Stimulated activated CD8-positive, alpha-beta memory T cell treated with anti-CD3 and anti-CD28 coated beads, Interleukin-2, amount 100 ng/mL, for 1 hour (primary cell): ENCODE data around the gene ELAC2.
"Not testable (repeated sequence)": the region's sequence is repeated elsewhere in the genome, so short reads cannot be mapped to it uniquely, and the experiment has no call there.

Experiments
- DNase-seq, 2 donors: peaks; one replicate each; pipeline ENCODE4 v3.0.0-alpha.2; 2020; ENCODE audit warnings: low read depth in 2 of 2

ELAC2 gene

DNA sequence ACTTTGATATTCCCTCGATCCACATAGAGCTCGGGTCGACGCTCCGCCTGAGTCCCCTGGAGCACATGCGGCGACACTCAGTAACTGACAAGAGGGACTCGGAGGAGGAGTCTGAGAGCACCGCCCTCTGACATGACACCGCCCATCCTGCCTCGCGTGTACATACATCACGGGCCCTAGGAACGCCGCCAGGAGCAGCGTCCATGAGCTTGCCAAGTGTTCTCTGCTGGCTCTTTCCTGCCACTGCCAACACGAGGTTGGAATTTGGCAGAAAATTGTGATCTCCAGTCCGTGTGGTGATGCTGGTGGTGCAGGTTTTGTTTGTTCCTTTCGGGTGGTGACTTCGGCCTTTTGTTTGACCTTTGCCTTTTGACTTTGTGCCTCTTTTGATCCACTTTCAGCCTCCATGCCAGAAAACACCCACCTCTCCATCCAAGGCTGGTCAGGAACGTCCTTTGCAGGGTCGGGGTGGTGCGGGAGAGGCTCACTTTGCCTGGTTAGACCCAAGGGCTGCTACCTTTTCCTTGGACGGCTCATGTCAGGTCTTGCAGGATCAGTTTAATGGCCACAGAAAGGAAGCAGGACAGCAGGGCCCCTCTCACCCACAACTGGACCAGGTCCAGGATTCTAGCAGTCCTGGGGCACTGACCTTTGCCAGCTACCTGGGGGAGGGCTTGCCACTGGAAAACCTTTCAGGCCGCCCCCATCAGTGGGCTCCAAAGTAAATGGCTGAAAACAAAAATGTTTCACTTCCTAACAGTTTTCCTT lies 27.6 kb downstream of the ELAC2 start:
- no peak for DNase-seq

DNA sequence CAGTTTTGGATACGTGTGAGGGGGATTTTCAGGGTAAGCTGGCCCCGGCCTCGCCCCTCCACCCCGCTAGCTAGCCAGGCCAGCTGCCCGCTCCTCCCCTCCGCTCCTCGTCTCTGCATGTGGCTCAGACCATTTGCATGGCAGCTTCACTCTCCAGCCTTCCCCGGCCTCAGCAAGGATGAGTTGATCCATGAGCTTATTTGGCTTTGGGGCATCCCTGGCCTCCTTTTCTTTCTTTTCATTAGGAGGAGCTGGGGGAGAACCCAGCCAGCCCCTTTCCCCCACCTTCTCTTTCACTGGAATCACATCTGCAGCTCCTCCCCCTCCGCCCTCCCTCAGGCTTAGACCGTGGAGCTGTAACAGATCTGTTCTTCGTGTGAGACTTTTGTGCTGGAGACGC lies 30.7 kb downstream of the ELAC2 start:
- DNase-seq: no peak

DNA sequence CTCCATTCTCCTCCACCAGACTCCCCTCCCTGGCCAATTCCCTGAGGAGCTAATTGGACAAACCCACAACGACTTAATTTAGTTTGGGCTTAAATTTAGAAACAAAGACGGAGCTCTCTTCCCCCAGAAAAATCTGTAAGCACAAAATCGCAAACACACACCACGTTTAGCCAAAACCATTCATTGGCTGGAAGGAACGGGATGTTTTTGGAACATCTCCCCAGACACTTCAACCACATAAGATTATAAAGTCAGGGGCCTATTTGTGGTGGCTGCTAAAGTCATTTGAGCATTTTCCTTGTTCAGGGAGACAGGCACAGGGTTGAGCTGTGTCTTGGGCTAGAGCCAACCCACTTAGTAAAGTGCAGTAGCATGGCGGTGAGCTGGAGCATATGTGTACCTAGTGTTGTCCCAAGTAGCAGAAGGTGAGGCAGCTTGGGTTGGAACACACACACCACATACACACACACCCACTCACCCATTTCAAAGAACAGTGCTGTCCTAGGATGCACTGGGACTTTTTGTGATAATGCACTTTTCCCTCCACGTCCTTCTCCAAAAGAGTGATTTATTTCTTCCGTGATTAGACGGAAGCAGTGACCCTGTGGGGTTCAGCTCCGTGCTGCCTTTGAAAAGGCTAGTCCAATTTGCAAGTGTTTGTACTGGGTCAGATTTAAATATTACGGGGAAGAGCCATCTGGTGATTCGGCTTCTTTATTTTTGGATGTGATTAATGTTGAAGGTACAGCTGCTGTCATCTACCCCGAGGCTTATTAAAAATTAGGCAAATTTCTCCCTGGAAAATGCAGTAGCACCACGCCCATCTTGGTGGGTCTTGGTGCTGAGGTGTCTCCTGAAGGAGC lies 32.2 kb downstream of the ELAC2 start:
- DNase-seq: no peak

DNA sequence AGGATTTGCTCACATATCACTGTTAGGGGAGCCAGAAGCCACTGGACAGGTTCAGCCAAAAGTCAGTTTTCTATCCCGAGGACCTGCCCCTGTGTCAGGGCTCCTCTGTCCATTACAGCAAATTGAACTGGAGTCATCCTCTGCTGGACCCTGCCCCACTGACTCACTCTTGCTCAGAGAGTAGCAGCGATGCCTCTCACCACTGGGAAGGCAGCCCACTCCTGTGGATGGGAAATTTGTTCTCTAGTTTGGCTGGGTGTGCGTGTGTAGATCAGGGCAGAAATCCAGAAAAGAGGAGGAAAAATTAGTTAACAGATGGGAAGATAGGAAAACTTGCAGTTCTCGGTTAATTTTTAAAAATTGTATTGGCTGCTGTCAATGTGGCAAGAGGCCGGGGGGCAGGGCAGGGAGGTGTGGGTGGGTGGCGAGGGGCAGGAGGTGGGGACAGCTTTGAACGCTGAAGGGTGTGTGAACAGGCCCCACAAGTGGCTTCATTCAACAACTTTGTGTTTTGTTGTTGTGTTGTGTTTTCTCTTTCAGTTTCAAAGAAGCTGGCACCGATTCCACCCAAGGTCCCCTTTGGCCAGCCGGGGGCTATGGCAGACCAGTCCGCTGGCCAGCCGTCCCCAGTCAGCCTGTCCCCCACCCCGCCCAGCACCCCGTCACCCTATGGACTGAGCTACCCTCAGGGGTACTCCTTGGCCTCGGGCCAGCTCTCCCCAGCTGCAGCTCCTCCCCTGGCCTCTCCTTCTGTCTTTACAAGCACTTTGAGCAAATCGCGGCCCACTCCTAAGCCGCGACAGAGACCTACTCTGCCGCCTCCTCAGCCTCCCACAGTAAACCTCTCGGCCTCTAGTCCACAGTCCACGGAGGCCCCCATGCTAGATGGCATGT lies 33.6 kb downstream of the ELAC2 start:
- DNase-seq: no peak

DNA sequence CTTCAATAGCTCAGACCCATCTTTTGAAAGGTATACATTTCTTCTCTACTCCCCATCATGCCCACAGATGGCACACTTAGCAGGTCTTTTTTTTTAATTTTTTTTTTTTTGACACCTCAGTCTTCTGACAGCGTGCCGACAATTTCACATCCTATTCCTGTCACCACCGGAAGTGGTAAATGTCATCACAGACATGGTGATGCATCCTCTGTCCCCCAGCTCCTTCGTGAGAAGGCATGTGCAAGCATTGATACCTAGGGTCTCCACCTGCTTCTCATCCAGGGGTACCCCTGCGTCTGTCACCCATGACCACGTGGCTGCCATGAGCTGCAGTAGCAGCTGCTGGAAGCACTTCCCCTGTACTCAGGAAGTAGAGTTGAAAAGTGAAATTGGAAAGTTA lies 35.6 kb downstream of the ELAC2 start:
- DNase-seq: no peak

DNA sequence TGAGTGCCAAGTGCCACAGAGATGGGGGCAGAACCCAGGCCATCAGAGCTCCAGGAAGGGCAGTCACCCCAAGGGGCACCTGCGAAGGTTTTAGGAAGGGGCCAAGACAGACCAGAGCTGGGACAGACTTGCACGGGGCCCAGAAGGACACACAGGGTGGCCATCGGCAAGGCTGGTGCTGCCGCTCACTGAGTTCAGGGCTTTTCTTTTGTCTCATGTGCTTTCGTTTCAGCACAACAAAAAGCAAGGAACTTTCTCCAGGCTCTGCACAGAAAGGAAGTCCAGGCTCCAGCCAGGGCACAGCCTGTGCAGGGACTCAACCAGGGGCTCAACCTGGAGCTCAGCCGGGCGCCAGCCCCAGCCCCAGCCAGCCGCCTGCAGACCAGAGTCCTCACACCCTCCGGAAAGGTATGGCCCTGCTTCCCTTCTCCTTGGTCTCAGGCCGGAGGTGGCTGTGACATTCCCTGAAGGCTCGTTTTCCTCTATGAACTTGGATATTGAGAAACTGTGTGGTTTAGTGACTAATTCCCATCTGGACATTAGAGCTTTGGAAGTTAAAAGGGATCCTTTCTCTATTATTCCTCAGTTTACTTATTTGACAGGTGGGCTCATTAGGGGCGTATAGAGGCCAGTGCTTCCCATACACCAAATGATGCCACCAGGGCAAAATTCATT lies 37.9 kb downstream of the ELAC2 start:
- DNase-seq: no peak

DNA sequence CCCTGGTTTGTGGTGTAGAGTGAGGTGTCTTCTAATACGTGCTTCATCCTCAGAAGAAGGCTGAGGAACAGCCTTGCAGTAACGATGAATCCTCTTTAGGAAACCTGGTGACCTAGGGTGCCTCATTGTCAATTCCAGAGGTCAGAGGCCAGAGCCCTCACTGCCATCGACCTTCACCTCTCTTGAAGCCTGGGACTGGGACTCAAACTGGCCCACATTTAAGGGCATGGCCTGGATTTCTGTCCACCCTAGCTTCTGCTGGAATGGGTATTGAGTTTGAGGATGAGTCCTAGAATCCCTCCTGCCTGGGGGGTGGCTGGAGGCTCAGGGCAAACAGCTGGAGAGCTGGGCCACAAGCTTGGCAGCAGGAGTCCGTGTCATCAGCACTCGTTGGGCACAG lies 38.6 kb downstream of the ELAC2 start:
- DNase-seq: no peak

DNA sequence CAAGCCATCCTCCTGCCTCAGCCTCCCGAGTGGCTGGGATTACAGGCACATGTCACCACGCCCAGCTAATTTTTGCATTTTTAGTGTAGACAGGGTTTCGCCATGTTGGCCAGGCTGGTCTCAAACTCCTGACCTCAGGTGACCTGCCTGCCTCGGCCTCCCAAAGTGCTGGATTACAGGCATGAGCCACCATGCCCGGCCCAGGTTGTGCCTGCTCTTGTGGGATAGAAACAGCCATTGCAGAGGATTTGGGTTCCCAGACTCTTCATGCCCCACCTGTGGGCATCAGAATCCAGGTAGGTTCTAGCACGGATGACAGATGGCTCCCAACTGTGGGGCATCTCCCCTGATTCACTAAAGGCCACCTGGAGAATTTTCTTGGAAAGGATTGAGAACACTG lies 39.0 kb downstream of the ELAC2 start:
- not testable (repeated sequence) for DNase-seq

DNA sequence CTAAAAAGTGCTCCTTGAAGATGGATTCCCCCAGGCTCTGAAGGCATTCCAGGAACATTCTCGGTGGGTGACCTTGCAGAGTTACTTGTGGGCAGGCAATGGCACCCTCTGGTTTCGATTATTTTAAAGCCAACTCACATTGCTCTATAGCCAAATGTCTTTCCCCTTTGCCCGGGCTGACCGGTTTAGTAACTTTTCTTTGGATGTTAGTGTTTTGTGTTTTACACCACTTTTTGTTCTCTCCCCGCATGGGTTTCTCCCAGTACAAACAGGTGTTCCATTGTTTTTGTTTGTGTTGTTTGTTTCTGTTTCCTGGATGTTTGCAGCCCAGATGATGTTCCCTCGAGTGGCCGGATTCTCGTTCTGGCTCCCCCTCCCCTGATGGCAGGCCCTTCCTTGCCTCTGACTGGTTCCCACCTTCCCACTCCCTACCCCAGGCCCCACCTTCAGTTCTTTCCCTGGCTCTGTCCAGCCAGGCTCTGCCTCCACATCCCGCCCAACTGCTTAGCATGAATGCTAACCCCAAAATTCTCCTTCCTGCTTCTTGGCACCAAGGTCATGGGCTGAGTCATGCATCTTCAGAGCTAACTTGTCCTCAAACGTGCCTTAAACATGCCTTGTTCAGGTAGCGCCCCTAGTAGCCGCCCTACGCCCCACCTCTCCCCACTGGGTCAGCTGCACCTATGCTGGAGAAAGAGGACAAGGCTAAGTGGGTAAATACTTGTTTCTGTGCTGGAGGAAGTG lies 40.6 kb downstream of the ELAC2 start:
- DNase-seq: no peak

DNA sequence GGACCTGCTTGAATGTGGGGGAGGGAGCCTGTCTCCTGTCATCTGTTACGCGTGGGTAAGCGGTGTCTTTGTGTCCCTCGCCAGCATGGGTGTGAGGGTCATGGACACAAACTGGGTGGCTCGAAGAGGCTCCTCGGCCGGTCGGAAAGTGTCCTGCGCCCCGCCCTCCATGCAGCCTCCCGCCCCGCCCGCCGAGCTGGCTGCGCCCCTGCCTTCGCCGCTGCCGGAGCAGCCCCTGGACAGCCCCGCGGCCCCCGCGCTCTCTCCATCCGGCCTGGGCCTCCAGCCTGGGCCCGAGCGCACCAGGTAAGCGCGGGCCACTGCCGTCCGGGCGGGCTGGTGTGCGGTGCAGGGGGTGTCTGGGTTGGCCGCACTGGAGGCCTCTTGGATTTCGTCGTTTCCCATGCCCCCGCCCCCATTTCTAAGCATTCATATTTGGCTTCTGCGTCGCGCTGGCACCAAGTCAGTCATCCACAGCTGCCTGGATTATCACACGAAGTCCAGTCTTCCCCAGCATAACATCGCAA lies 43.8 kb downstream of the ELAC2 start:
- DNase-seq: no peak

DNA sequence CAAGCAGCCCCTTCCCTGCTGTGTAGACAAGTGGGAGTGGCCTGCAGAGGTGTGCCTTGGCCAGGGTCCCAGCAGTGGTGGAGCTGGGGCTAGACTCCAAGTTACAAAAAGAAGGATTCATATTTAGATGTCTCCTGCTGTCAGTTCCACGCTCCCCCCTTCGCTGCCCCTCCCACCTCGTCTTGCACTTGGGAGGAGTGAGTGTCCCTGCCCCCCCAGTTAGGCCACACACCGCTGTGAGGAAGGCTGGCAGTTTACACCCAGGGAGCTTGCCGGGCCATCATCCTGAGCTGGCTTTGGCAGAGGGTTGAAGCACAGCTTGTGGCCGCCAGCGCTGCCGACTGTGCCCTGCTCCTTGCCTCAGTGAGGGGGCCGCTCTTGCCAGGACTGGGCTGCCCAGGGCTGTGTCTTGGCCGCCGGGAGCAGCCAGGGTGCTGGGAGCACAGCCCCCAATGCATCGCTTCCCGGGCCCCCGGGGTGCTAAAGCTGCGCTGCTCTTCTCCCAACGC lies 44.3 kb downstream of the ELAC2 start:
- no peak for DNase-seq

DNA sequence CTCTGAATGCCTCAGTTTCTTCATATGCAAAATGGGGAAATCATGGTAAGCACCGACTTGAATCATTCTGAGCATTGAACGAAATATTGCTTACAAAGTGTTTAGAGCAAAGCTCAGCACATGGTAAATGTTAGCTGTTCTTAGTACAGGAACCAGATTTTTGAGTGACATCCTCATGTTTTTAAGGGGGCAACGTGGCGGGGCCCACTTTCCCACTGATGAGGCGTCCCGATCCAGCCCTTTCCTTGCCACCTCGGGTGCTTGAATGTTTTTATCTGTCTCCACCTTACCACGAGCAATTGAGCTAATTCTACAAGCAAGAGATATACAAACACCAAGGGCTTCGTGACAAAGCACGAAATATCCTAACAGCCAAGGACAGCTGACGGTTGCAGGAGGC lies 49.9 kb downstream of the ELAC2 start:
- no peak for DNase-seq

DNA sequence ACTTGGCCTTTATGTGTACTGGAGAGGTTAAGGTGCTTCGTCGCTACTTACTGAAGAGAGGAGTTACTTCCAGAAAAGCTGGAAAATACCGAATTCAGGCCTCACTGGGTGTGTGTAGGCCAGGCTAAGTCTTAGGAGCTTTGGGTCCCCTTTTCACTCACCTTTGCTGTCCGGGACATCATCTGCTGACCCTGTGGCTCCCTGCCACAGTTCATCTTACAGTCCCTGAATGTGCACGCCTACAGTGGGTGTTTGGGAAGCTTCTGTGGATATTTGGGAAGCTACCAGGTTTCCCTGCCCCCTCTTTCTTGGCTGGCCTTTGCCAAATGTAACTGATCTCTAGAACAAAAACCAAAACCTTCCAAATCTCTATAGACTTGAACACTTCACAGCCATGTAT lies 51.4 kb downstream of the ELAC2 start:
- no peak for DNase-seq

DNA sequence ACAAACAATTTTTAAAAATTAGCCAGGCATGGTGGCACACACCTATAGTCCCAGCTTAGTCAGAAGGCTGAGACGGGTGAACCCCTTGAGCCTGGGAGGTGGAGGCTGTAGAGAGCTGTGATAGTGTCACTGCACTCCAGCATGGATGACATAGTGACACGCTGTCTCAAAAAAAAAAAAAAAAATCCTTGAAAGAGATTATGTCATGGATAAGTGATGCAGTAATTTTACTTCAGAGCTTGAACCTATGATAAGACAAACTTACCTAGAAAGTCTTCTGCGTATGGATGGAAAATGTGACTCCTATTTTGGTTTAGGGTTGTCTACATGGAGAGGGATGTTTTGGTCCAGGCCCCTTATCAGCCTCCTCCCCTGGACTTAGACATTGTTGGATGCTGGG lies 51.8 kb downstream of the ELAC2 start:
- no peak for DNase-seq

DNA sequence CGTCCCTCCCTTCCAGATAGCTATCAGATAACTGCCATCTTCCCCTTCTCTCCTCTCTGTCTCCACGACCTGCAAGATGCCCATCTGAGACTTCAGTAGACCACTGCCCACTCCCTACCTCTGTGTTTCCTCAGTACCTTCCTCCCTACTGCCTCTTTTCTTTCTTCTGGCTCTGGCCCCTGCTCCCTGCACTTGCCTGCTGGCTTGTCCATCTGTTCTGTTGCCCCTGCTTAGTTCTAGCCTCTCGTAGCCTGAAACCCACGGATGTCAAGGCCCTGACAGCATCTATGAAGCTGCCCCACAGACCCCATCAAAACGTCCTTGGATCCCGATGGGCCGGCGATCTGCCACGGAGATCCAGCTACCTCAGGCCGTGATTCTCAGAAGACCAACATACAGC lies 53.0 kb downstream of the ELAC2 start:
- no peak for DNase-seq

DNA sequence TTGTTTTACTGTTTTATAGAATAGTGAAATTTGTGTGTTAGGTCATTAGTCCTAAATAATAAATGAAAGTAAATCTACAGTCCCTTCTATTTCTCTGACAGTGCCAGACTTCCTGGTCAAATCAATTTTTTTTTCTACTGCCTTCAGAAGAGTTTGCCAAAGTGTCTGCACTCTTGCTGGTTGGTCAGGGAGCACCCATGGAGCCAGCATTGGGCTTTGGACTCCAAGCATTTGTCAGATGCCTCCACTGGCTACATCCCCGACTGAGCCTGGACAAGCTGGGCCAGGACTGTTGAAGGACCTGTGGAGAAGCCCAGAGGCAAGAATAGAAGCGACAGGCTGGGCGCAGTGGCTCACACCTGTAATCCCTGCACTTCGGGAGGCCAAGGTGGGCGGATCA lies 53.7 kb downstream of the ELAC2 start:
- no peak for DNase-seq

DNA sequence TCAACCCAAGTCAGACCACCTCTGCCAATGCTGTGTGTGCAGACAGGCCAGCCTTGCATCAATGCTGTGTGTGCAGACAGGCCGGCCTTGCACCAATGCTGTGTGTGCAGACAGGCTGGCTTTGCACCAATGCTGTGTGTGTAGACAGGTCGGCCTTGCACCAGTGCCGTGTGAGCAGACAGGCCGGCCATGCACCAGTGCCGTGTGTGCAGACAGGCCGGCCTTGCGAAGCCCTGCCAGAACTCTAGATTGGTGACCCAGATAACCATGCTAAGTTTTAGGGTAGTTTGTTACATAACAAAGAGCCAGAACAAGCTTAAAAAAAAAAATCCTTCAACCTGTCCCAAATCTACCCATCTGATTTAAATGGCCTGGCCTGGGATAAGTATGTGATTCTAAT lies 54.3 kb downstream of the ELAC2 start:
- no peak for DNase-seq

DNA sequence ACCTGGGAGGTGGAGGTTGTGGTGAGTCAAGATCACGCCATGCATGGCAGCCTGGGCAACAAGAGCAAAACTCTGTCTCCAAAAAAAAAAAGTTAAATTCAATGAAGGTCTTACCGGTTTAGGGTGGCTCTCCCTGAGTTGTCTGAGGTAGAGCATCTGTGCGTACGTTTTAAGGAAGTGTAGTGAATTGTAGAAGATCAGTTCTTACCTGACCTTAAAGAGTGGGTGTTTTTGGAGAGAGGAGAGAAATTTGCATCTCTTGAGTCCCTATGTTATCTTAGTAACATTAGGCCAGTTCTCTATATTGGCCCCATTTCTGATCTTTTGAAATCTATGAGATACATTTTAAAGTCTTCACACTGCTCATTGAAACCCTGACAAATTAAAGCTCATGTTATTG lies 56.2 kb downstream of the ELAC2 start:
- DNase-seq: no peak

DNA sequence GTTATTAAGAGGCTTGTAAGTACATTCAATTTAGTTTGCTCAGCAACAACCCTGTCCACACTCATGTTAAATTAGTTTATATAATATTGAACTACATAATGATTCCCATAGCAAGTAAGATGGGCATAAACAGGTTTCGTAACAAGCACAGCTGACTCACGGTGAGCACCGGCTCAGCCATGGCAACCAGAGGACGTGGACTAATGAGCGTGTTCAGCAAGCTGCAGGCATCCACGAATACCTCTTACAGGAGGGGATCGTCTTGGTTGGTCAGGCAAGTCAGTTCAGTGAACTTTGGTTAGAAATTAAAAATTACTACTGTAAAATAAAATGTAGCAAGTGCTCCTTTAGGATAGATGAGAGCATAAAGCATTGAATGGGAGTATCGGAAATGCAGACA lies 58.4 kb downstream of the ELAC2 start:
- DNase-seq: no peak

DNA sequence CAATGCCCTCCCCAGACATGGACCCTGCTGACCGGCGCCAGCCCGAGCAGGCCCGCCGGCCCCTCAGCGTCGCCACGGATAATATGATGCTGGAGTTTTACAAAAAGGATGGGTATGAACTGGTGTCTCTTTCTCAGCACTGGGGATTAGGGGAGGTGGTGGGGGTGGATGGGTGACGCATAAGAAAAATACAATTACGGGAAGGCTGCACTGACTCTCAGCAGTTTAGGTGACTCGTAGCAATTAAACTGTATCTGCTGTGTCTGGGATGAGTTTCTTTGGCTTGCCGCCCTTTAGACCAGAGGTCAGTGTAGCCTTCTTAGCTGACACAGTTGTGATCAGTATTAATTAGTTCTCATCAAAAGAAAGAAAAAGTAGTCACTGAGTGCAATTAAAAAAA lies 59.0 kb downstream of the ELAC2 start:
- no peak for DNase-seq

DNA sequence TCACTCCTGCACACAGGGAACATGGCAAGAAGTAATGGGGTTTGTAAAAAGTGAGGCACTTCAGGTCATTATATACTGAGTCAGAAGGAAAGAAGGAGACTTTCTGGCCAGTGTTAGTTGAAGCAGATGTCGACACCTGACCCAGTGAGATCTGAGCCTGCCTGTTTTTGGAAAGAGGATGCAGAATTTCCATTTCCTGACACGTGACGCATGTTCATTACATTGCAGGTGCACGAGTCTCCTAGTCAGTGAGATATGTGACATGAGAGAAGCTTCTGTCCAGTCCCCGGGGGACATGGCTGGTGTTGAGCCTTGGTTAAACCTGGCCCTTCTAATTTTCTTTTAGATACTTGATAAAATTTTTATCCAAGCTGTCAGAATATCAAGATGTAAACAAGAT lies 62.3 kb downstream of the ELAC2 start:
- DNase-seq: no peak
